22Rv1 (cell line): ENCODE measurements around the gene KLHL33.

Experiments
- H3K27ac ChIP-seq: fragments of 450-650 bp; 2 replicates; pipeline ENCODE4 v1.5.1; 2017
- CTCF ChIP-seq: fragments of 450-650 bp; IDR thresholded peaks from 2 replicates; pipeline ENCODE4 v1.5.1; 2017; ENCODE audit warnings: mild to moderate bottlenecking
- ZFX ChIP-seq: fragments of 450-650 bp; IDR thresholded peaks from 2 replicates; pipeline ENCODE4 v1.6.1; 2017; ENCODE audit warnings: antibody characterized with exemption, borderline replicate concordance

Gene KLHL33

GRCh38 chr14:20403521-20403920 is 32.4 kb downstream of the KLHL33 start:
- H3K27ac ChIP-seq = no peak overlapping the region
- no peak for TF ChIP-seq ZFX
- no peak for TF ChIP-seq CTCF

DNA sequence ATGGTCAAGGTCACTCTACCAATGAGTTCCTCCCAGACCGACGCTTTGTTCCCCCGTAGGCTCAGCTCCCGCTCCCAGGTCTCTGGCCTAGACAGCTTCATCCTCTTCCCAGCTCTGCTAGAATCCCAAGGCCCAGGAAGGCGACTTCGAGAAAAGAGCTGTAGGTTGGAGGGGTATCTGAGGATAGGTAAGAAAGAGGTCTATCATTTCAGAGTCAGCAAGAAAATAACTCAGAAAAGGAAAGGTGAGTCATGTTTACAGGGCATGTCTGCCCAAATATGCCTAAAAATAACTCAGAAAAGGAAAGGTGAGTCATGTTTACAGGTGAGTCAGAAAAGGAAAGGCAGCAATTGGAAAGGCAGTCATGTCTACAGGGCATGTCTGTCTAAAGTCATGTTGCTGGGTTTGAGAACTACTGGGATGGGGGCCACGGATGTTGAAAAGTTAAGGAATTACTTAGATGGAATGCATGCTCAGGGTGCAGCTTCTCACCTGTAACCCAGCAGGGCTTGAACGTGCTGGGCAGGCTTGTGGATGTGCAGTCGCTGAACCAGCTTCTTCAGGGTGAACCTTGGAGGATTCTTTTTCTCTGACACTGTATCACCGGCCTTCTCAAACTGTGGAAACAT is 34.9 kb downstream of the KLHL33 start:
- peak overlapping the region; percentile 68 for H3K27ac ChIP-seq
- TF ChIP-seq CTCF (no peak), ZFX (no peak)

DNA sequence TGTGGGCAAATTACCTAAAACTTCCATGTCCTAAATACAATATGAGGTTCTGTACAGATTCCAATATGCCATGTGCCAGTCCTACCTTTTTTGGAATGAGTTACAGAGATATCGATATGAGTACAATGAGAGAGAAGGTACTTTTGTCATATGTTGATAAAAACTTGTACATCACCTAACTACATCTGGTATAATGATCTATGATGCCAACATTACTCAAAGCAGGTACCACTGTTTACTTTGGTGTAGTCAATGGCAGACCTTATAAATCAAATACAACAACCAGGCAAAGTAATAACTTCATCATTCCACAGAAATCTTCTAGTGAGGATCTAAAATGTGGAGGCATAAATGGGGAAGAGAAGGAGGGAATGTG is 35.4 kb downstream of the KLHL33 start:
- TF ChIP-seq ZFX (no peak), CTCF (no peak)
- H3K27ac ChIP-seq = peak overlapping the region; percentile 68

DNA sequence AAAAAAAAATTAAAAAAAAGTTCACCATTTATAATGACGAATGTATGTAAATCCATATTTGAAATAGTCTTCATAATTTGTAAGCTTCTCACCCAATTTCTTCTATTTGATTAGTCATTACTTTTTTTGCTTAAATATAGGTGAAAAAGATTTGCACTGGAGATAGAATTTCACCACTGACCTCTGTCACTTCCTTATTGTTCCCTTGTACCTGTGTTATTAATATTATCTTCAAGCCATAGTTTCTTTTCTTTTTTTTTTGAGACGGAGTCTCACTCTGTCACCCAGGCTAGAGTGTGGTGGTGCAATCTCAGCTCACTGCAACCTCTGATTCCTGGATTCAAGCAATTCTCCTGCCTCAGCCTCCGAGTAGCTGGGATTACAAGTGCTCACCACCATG is 38.5 kb downstream of the KLHL33 start:
- H3K27ac ChIP-seq = no peak overlapping the region

DNA sequence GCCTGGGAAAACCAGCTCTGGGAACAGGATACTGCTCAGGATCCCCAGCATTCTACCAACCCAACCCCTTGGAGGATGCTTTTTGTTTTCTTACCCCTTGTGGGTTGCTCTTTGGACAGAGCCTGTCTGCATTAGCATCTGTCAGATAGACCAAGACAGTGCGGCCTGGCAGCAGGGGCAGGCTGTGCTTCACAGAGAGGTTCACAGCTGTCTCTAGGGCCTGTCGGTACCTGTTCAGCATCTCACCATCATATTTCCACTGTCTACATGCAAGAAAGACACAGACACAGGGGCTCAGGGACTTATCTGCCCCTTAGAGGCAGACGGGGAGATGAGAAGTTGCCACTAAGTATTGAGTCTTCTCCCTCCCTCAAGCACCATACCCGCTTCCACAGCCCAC is 44.5 kb downstream of the KLHL33 start:
- no peak overlapping the region for H3K27ac ChIP-seq
- no peak for TF ChIP-seq ZFX

More for the DNA sequence above, 38.5 kb downstream of the KLHL33 start:
- no peak for TF ChIP-seq ZFX
- no peak for TF ChIP-seq CTCF

GRCh38 chr14:20388159-20388558 is 47.8 kb downstream of the KLHL33 start:
- no peak overlapping the region for H3K27ac ChIP-seq
- TF ChIP-seq ZFX = no peak
- TF ChIP-seq CTCF = no peak

- TF ChIP-seq CTCF (no peak), ZFX (no peak)
- no peak overlapping the region for H3K27ac ChIP-seq
Observed at GRCh38 chr14:20387576-20387975, 48.4 kb downstream of the KLHL33 start.
